COLO829 (cell line): ENCODE data around the gene ASB1.

Experiments used
- DNase-seq: peaks from one replicate; pipeline ENCODE4 v3.0.0; 2012; ENCODE audit warnings: low spot score

ASB1 gene

DNA sequence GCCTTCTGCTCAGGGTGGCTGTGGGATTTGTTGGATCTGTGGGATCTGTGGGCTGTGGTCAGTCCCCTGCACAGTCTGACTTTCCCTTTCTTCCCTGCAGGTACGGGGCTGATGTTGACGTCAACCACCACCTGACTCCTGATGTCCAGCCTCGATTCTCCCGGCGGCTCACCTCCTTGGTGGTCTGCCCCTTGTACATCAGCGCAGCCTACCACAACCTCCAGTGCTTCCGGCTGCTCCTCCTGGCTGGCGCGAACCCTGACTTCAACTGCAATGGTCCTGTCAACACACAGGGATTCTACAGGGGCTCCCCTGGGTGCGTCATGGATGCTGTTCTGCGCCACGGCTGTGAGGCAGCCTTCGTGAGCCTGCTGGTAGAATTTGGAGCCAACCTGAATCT, 17.5 kb downstream of the ASB1 start:
- no peak for DNase-seq

DNA sequence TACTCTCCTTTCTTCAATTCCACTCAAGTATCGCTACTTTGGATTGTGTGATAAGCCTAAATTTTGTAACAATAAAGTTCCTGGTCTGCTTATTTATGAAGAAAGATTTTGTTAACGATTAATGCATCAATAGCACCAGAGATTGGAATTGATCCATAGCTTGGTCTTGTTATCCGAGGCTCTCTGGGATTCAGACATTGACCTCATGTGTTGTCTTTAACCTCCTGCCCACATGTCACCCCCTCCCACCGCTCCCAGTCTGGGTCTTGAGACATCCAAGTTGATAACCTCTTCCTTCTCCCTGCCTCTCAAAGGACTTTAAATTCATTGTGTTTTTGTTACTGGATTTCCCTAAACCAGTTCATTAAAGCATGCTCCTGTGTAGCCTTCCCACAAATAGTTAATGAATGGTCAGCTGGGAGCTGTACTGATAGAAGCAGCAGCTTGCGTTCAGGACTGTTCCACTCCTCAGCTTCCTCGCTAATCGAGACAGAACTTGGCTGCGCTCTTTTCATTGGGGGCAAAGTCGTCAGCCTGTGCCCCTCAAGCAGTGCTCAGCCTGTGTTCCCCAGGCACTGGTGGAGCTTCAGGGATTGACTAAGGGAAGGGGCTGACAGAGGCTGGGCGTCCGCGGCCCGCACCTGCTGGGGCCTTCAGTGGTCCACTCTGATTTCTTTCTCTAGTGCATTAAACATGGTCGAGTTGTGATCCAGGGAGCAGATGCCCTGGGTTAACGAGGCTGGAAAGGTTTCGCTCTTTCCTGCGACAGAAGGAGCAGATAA, 18.9 kb downstream of the ASB1 start:
- DNase-seq, result no peak

GRCh38 chr2:238446371-238446770, 19.6 kb downstream of the ASB1 start:
- no peak for DNase-seq

DNA sequence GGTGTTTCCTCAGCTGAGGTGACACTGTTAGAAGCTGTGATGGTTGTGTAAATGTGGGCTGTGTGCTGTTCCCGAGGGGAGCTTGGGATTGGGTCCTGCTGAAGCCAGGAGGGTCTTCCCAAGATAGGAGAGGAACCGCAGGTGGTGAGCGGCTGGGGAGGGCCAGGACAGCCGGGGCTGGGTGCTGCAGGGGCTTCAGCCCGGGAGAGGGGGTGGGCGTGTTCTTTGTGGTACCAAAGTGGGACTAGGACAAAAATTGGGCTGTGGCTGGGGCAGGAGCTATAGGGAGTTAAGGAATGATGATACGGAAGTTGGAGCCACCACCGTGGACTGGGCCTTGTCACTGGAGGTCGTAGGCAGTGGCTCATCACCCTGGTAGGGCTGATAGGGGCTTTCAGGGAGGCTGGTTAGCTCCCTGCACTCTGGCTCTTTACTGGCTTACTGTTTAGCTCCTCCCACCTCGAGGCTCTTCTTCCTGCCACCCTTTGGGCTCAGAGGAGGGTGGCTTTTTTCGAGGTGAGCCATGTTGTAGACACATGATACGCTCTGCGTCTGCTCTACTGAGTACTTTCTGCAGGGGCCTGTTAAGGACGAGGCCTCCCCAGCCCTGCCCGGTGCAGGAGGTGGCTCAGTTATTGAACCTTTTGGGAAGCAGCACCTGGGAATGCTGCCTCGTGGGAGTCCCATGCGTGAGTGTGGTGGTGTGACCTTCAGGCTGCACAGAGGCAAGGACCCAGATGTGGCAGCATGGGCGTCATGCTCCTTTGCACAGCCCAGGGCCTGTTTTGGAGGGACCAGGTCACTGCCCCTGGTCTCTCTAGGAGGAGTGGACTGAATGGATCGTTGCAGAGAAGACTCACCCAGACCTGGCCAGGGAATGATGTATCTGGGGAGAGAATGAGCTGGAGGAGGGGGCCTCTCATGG, 21.6 kb downstream of the ASB1 start:
- no peak for DNase-seq

DNA sequence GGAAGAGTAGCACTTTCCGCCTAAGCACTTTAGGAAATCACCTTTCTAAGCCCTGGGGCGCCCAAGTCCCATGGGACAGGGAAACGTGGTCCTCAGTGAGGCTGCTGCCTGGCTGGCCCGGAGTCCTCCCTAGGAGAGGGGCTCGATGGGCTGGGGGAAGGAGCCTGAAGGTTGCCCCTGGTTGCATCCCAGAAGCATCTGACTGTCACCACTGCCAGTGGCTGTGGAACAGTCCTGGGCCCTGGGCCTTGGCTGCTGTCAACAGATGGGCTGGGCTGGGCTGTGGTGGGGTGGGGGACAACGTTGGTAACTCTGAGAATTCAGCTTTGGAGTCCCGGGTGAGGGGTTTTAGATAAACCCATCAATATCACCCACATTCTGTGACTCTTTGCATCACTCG, 22.5 kb downstream of the ASB1 start:
- DNase-seq, result no peak

DNA sequence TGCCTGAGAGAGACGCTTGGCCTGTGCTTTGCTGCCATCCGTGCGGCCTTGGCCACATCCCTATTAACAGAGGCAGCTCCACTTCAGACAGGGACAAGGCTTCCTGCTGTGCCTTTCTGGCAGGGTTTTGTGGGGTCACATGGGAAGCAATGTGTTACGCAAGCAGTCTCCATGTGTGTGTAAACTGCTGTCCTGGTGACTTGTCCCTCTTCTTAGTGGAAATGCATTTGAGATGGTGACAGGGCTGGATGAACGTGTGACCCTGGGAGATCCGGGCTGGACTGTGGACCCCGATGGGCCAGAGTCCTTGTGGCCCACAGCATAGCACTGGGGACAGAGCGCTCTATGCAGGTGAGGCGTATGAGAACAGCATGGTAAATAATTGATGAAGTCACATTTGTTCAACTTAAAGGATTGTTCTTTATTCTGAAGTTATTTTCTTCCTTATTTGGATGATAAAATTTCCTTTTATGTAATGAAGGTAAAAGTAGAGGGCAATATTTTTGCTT, 23.2 kb downstream of the ASB1 start:
- DNase-seq, result no peak

DNA sequence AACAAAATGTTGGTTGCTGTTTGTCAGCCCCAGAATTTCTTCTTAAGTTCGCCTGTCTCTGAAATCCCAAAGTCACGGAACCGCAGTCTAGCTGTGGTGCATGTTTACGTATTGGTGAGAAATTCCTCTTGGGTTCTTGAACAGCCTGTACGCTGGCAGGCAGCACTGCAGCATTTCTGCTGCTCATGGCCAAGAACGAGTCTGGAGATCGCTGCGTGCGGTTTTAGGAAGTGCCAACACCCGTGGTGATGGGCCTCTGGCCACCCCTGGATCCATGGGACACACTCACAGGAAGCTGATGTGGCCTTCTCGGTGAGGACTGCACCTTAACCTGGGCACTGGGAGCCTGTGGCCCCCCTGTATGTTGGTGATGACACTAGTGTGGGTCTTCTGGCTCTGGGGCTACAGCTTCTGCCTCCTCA, 23.7 kb downstream of the ASB1 start:
- DNase-seq, result no peak

DNA sequence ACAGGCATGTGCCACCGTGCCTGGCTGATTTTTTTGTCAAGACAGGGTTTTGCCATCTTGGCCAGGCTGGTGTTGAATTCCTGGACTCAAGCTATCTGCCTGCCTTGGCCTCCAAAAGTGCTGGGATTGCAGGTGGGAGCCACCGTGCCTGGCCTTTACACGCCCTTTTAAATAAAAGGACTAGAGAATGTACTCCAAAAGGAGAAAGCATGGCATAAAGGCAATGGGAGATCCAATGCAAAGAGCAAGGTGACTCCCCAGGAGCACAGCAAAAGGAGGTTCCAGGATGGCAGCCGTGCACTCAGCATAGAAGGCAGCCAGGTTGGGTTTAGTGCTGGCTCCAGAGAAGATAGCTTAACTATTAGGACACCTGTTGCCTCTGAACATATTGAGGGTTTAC, 27.1 kb downstream of the ASB1 start:
- DNase-seq, result no peak

DNA sequence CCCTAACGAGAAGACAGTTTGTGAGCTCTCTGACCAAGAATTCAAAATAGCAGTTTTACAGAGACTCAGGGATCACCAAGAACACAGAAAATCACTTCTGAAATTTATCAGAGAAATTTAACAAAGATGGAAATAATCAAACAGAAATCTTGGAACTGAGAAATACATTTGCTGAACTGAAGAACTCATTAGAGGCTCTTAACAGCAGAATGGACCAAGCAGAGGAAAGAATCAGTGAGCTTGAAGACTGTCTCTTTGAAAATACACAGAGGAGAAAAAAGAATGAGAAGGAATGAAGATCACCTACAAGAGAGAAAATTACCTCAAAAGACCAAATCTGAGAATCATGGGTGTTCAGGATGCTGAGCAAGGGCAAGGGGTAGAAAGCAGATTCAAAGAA, 29.7 kb downstream of the ASB1 start:
- no peak for DNase-seq

GRCh38 chr2:238456970-238457926, 30.5 kb downstream of the ASB1 start:
- DNase-seq, result no peak

GRCh38 chr2:238457927-238458324, 31.2 kb downstream of the ASB1 start:
- DNase-seq, result no peak

- DNase-seq, result no peak
These were observed 31.9 kb downstream of the ASB1 start for GRCh38 chr2:238458651-238459050.

GRCh38 chr2:238459081-238459629, 32.4 kb downstream of the ASB1 start:
- no peak for DNase-seq

DNA sequence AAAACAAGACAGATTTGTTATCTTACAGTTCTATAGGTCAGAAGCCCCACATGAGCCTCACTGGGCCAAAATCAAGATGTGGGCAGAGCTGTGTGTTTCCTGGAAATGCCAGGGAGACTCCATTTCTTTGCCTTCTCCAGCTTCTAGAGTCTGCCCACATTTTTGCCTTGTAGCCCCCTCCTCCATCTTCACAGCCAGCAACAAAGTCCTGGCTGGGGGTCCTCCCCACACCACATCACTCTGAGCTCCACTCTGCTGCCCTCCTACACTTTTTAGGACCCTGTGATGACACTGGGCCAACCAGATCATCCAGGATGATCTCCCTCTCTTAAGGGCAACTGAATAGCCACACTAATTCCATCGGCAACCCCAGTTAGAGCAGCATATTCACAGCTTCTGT, 34.3 kb downstream of the ASB1 start:
- DNase-seq, result no peak

DNA sequence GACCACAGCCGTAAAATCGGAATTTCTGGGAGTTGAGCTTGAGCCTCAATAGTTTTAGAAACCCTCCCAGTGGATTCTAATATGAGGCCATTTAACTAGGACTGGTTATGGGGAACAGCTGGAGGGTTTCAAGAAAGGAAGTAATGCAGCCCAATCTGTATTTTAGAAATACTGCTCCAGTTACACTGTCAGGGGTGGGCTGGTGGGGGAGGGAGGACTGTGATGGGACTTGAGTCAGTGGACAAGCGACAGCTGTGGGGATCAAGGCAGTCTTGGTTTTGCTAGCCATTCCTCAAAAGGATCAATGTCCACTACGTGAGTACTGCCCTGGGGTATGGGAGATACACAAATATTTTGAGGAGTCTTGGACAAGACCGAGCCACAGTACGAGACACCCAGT, 34.8 kb downstream of the ASB1 start:
- no peak for DNase-seq

- no peak for DNase-seq
These were observed 35.2 kb downstream of the ASB1 start for GRCh38 chr2:238461916-238462315.

DNA sequence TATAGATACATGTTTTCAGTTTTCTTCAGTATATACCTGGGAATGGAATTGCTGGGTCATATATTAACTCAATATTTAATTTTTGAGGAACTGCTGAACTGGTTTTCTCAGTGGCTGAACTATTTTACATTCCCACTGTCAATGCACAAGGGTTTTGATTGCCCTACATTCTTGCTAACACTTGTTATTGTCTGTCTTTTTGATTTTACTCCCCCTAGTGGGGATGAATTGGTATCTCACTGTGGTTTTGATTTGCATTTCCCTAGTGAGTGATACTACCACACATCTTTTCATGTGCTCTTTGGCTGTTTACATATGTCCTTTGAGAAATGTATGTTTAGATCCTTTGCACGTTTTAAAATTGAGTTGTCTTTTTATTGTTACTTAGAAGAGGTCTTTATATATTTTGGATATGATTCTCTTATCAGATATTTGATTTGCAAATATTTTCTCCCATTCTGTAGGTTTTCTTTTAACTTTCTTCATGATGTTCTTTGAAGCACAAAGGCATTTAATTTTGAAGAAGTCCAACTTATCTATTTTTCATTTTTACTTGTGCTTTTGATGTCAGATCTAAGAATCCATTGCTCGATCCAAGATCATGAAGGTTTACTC, 36.2 kb downstream of the ASB1 start:
- DNase-seq, result peak; percentile 51

DNA sequence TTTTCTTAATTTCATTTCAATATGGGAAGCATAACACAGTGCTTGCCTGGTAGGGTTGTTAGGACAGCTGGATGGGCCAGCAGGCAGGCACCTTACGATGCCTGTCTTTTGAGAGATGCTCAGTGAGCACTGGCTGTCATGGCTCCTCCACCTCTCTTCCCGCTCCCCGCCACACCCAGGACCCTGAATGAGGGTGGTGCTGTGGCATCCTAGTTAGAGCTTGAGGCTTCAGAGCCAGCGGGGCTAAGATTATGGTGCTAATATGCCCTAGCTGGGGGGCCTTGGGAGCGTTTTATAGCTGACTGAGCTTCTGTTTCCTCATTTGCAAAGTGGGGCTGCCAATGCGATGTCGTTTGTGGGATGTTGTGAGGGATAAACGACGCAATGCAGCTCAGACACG, 37.7 kb downstream of the ASB1 start:
- DNase-seq, result no peak

GRCh38 chr2:238465487-238466242, 38.9 kb downstream of the ASB1 start:
- no peak for DNase-seq

- no peak for DNase-seq
These were observed 39.6 kb downstream of the ASB1 start for GRCh38 chr2:238466243-238466756.
